EH (cell line): Measurements from ENCODE around the gene THSD4.
"Not testable (repeated sequence)": the region's sequence is repeated elsewhere in the genome, so short reads cannot be mapped to it uniquely, and the experiment has no call there.

ENCODE experiments used
- DNase-seq: peaks from one replicate; pipeline ENCODE4 v3.0.0-alpha.2; 2015; ENCODE audit warnings: low read depth

THSD4 gene

GRCh38 chr15:71149646-71150557 lies 34.6 kb downstream of the THSD4 start:
- no peak for DNase-seq

DNA sequence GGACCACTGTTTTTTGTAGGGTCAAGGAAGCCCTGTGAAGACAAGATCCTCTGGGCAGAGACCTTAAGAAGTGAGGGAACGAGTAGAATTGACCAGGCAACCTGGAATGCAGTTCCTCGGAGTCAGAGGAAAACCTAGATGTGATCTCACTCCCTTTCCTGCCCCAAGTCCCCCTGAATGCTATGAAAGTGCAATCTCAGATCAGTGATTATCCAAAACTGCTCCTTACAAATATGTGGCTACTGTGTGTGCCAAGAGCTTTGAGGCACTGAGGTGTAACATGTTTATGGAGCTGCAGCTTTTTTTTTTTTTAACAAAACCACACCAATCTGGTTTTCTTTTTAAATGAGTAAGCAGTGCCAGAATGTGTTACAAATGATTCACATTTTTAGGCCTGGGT lies 35.8 kb downstream of the THSD4 start:
- peak; percentile 69 for DNase-seq

GRCh38 chr15:71152542-71152941 lies 37.3 kb downstream of the THSD4 start:
- no peak for DNase-seq

- DNase-seq: no peak
These were observed 38.7 kb downstream of the THSD4 start for GRCh38 chr15:71153823-71154524.

GRCh38 chr15:71154607-71155200 lies 39.4 kb downstream of the THSD4 start:
- no peak for DNase-seq

- DNase-seq: no peak
These were observed 40.3 kb downstream of the THSD4 start for GRCh38 chr15:71155534-71155933.

DNA sequence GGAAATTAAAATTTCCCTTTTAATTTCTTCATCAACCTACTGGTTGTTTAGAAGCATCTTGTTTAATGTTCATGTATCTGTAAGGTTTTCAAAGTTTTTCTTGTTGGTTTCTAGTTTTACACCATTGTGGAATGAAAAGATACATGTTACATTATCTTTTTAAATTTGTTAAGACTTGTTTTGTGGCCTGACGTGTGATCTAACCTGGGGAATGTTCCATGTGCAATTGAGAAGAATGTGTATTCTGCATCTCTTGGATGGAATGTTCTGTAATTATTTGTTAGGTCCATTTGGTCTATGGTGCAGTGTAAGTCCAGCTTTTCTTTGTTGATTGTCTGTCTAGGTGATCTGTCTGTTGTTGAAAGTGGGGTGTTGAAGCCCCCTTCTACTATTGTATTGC lies 45.7 kb downstream of the THSD4 start:
- DNase-seq: no peak

DNA sequence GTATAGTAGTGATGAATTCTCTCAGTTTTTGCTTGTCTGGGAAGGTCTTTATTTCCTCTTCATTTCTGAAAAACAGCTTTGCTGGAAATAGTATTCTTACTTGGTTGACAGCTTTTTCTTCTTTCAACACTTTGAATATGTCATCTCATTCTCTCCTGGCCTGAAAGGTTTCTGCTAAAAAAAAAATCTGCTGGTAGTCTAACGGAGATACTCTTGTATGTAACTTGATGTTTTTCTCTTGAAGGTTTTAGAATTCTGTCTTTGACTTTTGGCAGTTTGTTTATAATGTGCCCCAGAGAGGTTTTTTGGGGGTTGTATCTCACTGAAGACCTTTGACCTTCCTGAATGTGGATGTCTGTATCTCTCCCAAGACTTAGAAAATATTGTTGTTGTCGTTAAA lies 47.0 kb downstream of the THSD4 start:
- DNase-seq: no peak

DNA sequence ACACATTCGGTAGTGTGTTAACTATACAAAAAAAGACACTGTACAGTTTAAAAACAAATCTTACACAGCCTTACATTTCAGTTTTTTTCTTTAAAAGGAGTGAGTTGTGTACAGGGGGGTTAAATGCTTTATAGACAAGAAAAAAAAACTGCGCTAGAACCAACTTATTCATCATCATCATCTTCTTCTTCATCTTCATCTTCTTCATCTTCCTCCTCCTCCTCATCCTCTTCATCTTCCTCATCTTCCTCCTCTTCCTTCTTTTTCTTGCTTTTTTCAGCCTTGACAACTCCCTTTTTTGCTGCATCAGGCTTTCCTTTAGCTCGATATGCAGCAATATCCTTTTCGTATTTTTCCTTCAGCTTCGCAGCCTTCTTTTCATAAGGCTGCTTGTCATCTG lies 49.3 kb downstream of the THSD4 start:
- not testable (repeated sequence) for DNase-seq

DNA sequence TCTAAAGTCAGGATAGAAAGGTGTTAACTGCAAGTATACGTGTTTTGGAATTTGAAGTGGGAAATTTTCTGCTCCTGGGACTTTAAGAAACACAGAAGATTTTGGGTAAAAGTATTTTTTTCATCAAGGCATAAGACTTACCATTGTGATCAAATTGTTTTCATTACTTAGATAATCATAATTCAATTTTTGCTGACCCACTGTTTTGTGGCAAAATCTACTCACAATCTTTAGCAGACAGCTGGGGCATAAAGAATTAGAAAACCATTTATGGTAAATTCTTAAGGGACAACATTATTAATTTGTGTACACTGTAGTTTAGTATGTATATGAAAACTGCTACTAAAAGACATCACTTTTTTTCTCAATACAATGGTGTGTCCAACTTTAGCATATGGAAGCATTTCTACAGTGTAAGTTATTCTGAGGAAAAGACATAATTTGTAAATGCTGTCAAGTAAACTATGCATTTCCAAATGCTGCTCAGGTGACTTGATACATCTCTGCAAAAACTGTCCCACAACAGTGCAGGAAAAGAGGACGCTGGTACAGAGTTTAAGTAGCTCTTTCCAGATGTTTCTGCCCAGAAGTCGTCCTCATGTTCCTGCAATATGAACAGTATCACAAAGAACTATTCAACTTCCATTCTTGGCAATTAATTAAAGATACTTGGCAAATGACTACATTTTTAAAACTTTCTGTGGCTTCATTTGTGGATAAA lies 52.3 kb downstream of the THSD4 start:
- no peak for DNase-seq

- no peak for DNase-seq
These were observed 53.0 kb downstream of the THSD4 start for GRCh38 chr15:71168166-71168834.

DNA sequence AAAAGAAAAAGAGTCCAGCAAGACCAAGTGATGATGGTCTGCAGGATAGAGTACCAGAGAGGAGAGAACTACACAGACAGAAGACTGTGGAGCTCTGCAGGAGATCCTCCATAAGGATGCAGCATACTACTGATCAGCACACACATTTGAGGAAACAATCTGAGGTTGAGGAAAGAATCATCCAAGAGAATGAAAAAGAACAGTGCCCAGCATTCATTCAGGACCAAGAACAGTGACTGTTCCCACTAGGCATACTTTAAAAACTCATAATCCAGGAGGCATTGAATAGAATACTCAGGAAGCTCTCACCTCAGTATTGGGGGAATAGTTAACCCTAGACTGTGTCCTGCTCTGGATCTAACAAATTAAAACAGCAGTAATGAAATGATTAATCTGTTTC lies 54.9 kb downstream of the THSD4 start:
- no peak for DNase-seq

GRCh38 chr15:71171195-71171594 lies 55.9 kb downstream of the THSD4 start:
- DNase-seq: no peak

- DNase-seq: not testable (repeated sequence)
These were observed 59.1 kb downstream of the THSD4 start for GRCh38 chr15:71174360-71174759.

- DNase-seq: no peak
These were observed 65.9 kb downstream of the THSD4 start for GRCh38 chr15:71180986-71181853.

GRCh38 chr15:71182522-71182921 lies 67.3 kb downstream of the THSD4 start:
- no peak for DNase-seq

DNA sequence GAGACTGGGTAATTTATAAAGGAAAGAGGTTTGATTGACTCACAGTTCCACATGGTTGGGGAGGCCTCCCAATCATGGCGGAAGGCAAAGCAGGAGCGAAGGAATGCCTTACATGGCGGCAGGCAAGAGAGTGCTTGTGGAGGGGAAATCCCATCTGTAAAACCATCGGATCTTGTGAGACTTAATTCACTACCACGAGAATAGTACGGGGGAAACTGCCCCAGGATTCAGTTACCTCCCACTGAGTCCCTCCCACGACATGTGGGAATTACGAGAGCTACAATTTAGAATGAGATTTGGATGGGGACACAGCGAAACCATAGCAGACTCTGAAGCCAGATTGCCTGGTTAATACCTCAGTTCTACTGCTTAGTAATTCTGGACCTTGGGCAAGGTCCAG lies 67.8 kb downstream of the THSD4 start:
- no peak for DNase-seq

DNA sequence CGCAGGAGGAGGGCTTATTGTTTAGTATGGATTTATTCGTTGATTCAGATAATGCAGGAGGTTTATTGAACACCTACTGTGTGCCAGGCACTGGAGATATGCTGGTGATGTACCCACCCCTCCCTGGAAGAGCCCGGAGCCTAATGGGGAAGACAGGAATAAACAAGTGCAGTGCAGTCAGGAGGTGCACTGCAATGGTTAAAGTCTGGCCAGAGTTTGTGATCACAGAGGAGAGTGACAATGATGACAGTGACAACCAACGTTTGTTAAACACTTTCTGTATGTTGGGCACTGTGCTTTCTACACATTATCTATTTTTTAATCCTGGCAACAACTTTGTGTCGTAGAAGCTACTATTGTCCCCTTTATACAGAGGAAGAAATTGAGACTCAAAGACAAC lies 70.4 kb downstream of the THSD4 start:
- no peak for DNase-seq

DNA sequence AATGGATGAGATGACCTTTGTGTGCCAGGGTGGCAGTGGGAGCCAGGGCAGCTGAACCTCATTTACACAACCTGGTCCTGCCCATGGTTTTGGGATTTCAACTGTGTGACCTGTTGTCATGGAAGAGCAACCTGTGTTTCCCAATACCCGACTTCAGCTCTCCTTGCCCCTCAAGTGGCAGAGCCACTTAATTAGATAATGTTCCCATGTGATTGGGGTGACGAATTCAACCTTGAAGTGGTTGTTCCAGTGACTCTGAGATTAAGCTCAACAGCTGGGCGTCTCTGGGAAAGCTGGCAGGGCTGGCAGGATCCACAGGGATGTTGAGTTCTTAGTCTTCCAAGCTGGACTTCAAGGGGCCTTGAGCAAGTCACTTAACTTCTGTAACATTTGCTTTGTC lies 71.0 kb downstream of the THSD4 start:
- no peak for DNase-seq

DNA sequence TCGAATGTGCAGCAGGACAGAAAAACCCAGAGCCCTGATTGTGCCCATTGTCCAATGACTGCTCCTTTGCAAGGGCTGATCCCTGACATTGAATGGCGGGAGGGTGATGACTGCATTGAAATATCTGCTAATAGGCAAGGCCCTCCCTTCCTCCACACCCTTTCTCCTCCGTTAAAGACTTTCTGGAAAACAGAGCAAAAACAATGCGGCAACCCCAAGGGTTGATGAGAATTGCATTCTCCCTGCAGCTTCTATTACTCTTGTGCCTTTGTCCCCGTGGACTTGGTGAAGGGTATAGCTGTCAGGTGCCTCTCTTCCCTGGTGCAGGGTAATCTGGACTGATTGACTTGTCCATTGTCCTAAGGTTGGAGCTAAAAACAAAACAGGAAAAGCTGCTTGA lies 71.8 kb downstream of the THSD4 start:
- DNase-seq: no peak

DNA sequence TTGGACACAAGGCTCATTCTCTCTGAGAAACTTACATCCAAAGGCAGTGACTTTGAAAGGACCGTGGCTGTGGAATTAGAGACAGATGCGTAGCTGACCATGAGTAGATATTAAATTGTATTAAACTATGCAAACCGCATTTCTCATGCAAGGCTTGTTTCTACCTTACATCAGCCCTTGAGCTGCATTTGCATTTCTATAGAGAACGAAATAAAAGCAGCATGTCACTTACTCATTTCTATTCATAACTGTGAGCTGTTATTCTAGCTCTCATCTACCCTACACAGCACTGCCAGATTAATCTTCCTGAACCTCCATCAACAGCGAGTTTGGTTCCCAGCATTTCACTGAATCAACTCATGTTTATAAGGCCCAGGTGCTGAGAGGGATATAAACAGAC lies 72.3 kb downstream of the THSD4 start:
- no peak for DNase-seq
